B cell (primary cell): ENCODE data around the gene STK40. TPM values are rescaled to one million over a fixed set of nuclear protein-coding genes. Genes with fewer than 3 reads are reported as not detected.

Source experiments
- ATAC-seq: fragments of 200-7000 bp; cut with Tn5 transposase; one replicate; pipeline ENCODE4 v1.10.0; 2021; ENCODE audit warnings: low read depth, mild to moderate bottlenecking, moderate number of reproducible peaks, moderate library complexity
- CTCF ChIA-PET: fragments of 350-600 bp; sonication (Branson Sonifier 250); formaldehyde crosslinking; loops from one replicate; lab custom pipeline; 2021; ENCODE audit warnings: antibody characterized with exemption, inconsistent platforms; lab: Charles Lee
- POLR2A ChIA-PET: fragments of 350-600 bp; sonication (Branson Sonifier 250); formaldehyde crosslinking; loops from one replicate; lab custom pipeline; 2021; ENCODE audit warnings: antibody characterized with exemption; lab: Charles Lee
- DNase-seq: peaks from one replicate; pipeline ENCODE4 v3.0.0; 2013
- H2AFZ ChIP-seq: 2 replicates; pipeline ENCODE4 v1.6.1; 2012; ENCODE audit warnings: mild to moderate bottlenecking, low read depth, low read length; ENCODE audit not compliant: insufficient read depth, poor library complexity, severe bottlenecking
- H3K27ac ChIP-seq, 2 donors: 1 replicate in 1 of 2; 2 replicates in 1 of 2; pipeline ENCODE4 v1.5.1; 2012 to 2013; ENCODE audit warnings: low read length in 2 of 2, mild to moderate bottlenecking in 2 of 2, moderate library complexity in 1 of 2
- H3K27me3 ChIP-seq, 4 experiments: fragments of 200-600 bp in 1 of 4; sonication (generic) in 1 of 4; replicated peaks in 1 of 4; 1 replicate in 2 of 4; 2 replicates in 2 of 4; pipeline versions ENCODE4 v1.6.1 to v1.7.0; 2013 to 2016; ENCODE audit warnings: low read length in 3 of 4, mild to moderate bottlenecking in 2 of 4, mixed read lengths in 1 of 4, moderate library complexity in 1 of 4; ENCODE audit not compliant: insufficient read depth in 4 of 4, control insufficient read depth in 3 of 4; ENCODE audit errors: control extremely low read depth in 1 of 4
- H3K36me3 ChIP-seq, 2 experiments: replicated peaks in 1 of 2; 1 replicate in 1 of 2; 2 replicates in 1 of 2; pipeline versions ENCODE4 v1.6.1 to v1.7.1; 2013; ENCODE audit warnings: low read length in 1 of 2; ENCODE audit not compliant: insufficient read depth in 2 of 2, control insufficient read depth in 1 of 2; ENCODE audit errors: control extremely low read depth in 1 of 2, extremely low read depth in 1 of 2
- H3K4me1 ChIP-seq, 2 donors: fragments of 200-600 bp in 1 of 2; sonication (generic) in 1 of 2; 1 replicate in 1 of 2; 2 replicates in 1 of 2; pipeline versions ENCODE4 v1.5.1 to v1.6.1; 2013 to 2017; ENCODE audit warnings: low read length in 2 of 2; ENCODE audit not compliant: control insufficient read depth in 2 of 2, insufficient read depth in 2 of 2
- H3K4me2 ChIP-seq: replicated peaks from 2 replicates; pipeline ENCODE3; 2012; ENCODE audit warnings: mild to moderate bottlenecking, low read depth, low read length; ENCODE audit not compliant: poor library complexity, severe bottlenecking
- H3K4me3 ChIP-seq, 5 experiments: fragments of 200-600 bp in 1 of 5; sonication (generic) in 1 of 5; 1 replicate in 3 of 5; 2 replicates in 2 of 5; pipeline versions ENCODE4 v1.5.1 to v1.7.0; 2011 to 2016; ENCODE audit warnings: low read length in 4 of 5, mild to moderate bottlenecking in 4 of 5, low read depth in 2 of 5, control low read depth in 1 of 5, moderate library complexity in 1 of 5; ENCODE audit not compliant: insufficient read depth in 1 of 5; ENCODE audit errors: control extremely low read depth in 1 of 5, extremely low read depth in 1 of 5
- H3K79me2 ChIP-seq: fragments of 200-600 bp; sonication (generic); one replicate; pipeline ENCODE4 v1.6.0; 2016; ENCODE audit warnings: low read length; ENCODE audit not compliant: control insufficient read depth, insufficient read depth
- H3K9ac ChIP-seq: fragments of 200-600 bp; sonication (generic); 2 replicates; pipeline ENCODE4 v1.6.1; 2017; ENCODE audit warnings: mild to moderate bottlenecking, low read length, moderate library complexity
- H3K9me3 ChIP-seq, 3 donors: one replicate each; pipeline versions ENCODE4 v1.6.1 to v1.7.1; 2013; ENCODE audit warnings: low read length in 2 of 3; ENCODE audit not compliant: control insufficient read depth in 2 of 3, insufficient read depth in 1 of 3; ENCODE audit errors: control extremely low read depth in 1 of 3
- H4K20me1 ChIP-seq: 2 replicates; pipeline ENCODE4 v1.6.0; 2012; ENCODE audit warnings: mild to moderate bottlenecking, low read length; ENCODE audit not compliant: insufficient read depth, control insufficient read depth, poor library complexity, severe bottlenecking
- H3K27ac Mint-ChIP-seq: one replicate; pipeline ENCODE4 v1.8.0; 2021; ENCODE audit warnings: mixed read lengths
- H3K27me3 Mint-ChIP-seq: one replicate; pipeline ENCODE4 v1.8.0; 2021; ENCODE audit warnings: mixed read lengths
- H3K4me1 Mint-ChIP-seq: one replicate; pipeline ENCODE4 v1.8.0; 2021; ENCODE audit warnings: mixed read lengths
- H3K4me3 Mint-ChIP-seq: one replicate; pipeline ENCODE4 v1.8.0; 2021; ENCODE audit warnings: mixed read lengths
- H3K9me3 Mint-ChIP-seq: one replicate; pipeline ENCODE4 v1.8.0; 2022; ENCODE audit warnings: mixed read lengths; ENCODE audit not compliant: insufficient read depth
- CTCF ChIP-seq: fragments of 200-600 bp; IDR thresholded peaks from one replicate; pipeline ENCODE4 v1.8.0; 2022; ENCODE audit warnings: antibody characterized with exemption, mild to moderate bottlenecking
- EZH2 ChIP-seq: IDR thresholded peaks from 2 replicates; pipeline ENCODE4 v1.6.1; 2012; ENCODE audit warnings: borderline replicate concordance, low read depth, mild to moderate bottlenecking, moderate library complexity, low read length; ENCODE audit not compliant: insufficient read depth, poor library complexity, severe bottlenecking
- WGBS: methylation state at CpG from one replicate; pipeline ENCODE4 v1.1.5; 2013; ENCODE audit warnings: missing lambda C conversion rate; ENCODE audit not compliant: insufficient coverage; 5-methylcytosine and 5-hydroxymethylcytosine counted together
- intact Hi-C: fragments of 100-400 bp; cut with micrococcal nuclease; formaldehyde crosslinking; loops from one replicate; pipeline ENCODE4 v1.10.0; 2022
- polyA plus RNA-seq: library from polyadenylated mRNA; depleted of rRNA; stranded (reverse); fragments of >200 nt; gene quantifications from 2 replicates; pipeline ENCODE4 v1.2.3, GENCODE V29; 2012
- total RNA-seq, 2 donors: library from RNA; stranded (reverse); fragments of 120-200 nt in 1 of 2; gene quantifications; 1 replicate in 1 of 2; 2 replicates in 1 of 2; pipeline versions ENCODE4 v1.2.3 to v1.2.4, GENCODE V29; 2013 to 2022

The STK40 gene
- total and polyA plus RNA-seq, 2 donors (not counting 1 experiment from before 2014, with no cell fraction given) = 53.1 to 69.1 TPM

DNA sequence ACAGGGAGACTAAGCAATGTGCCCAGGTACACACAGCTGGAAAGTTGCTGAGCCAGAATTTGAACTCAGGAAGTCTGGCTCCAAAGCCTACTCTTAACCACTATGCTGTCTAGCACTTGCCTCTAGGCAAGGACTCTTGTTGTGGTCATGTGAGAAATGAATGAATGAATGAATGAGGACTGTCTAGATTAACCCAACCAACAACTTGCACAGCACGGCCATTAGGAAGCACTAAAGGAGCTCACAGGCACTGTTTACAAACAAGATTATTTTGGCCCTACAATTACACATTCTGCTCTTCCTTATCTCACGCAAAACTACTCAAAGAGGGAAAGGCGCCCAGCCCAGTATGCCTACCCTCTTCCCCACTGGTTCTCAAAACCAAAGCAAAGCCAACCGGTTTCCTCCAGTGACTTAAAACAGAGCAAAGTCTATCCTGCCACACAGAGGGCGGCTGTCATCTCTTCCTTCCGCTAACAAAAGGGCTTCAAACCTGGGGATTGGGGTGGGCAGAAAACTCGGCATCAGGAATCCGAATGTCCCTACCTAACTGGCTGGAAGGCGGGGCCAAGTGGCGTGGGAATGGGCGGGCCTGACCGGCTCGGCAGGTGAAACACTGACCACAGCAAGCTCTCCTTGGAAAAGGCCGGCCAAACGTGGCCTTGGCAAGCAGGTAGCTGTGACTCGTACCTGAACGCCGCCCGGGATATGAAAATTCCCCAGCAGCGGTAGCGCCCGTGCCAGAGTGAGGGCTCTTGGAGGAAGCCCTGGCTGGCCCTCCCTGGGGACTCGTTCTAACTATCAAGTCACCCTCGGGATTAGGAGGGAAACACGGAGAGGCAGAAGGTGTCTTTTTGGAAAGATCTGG, 948 bp downstream of the STK40 start:
- H4K20me1 ChIP-seq = peaks cover 51% of the 10 kb centered on the region
- no peaks in the 10 kb centered on the region for H3K27me3 ChIP-seq
- intact Hi-C loops = loop anchor here (5.0 kb wide), 1 partner anchor 1093 kb away; no protein-coding TSS in a partner anchor
- H3K27ac ChIP-seq = peak overlapping the region; percentile 54 to 92
- peak overlapping the region; percentile 92 for H3K9ac ChIP-seq
- TF ChIP-seq CTCF (no peak), EZH2 (no peak)
- peaks cover 60 to 75% of the 10 kb centered on the region in 2 donors for H3K4me1 ChIP-seq
- Mint-ChIP-seq H3K4me1 (peaks cover 79% of the 10 kb centered on the region), H3K27ac (peak overlapping the region; percentile 83), H3K9me3 (no peaks in the 10 kb centered on the region), H3K4me3 (peak overlapping the region; percentile 97), H3K27me3 (no peaks in the 10 kb centered on the region)
- WGBS = under 1% methylated on average over 23 of the region's 25 CpGs
- ATAC-seq (no peak), DNase-seq (no peak)
- H3K79me2 ChIP-seq = peaks cover 90% of the 10 kb centered on the region
- peak overlapping the region; percentile 79 for H2AFZ ChIP-seq
- ChIA-PET POLR2A (interaction anchor here (0.7 to 1.6 kb wide), 5 partner anchors 8 to 65 kb away, joined by 3 to 5 read pairs (median 3); partner anchors contain the start of genes LSM10 and OSCP1), CTCF (interaction anchor here (0.8 to 4.2 kb wide), 7 partner anchors 12 to 197 kb away, joined by 3 to 30 read pairs (median 4); no protein-coding TSS in a partner anchor)
- H3K4me2 ChIP-seq = peak overlapping the region; percentile 79
- no peaks in the 10 kb centered on the region for H3K9me3 ChIP-seq
- H3K4me3 ChIP-seq = peak overlapping the region; percentile 74 to 97 (median 93)
- H3K36me3 ChIP-seq = peaks cover 0 to 7% of the 10 kb centered on the region in 2 experiments
